Thymus (tissue), 2 donors: ENCODE data around the gene C19orf44. TPM values are rescaled to one million over a fixed set of nuclear protein-coding genes. Genes with fewer than 3 reads are reported as not detected.

ENCODE experiments used
- polyA plus RNA-seq: library from polyadenylated mRNA; stranded (reverse); fragments of 200-250 nt; gene quantifications from one replicate; pipeline ENCODE4 v1.2.3, GENCODE V29; 2013
- total RNA-seq: library from RNA; stranded (reverse); fragments of 120-200 nt; gene quantifications from one replicate; pipeline ENCODE4 v1.2.4, GENCODE V29; 2013
- donor health status: healthy.

The C19orf44 gene
- total and polyA plus RNA-seq, 2 donors: 1.3 to 4.7 TPM

Other genes starting within 250 kb of the C19orf44 start
- 5.1 TPM for gene KLF2, start 171.6 kb upstream of the C19orf44 start, total RNA-seq
- gene KLF2, start 171.6 kb upstream of the C19orf44 start, polyA plus RNA-seq: 16.5 TPM
- gene EPS15L1, start 24.4 kb upstream of the C19orf44 start, total RNA-seq: 6.0 TPM
- 19.0 TPM for gene EPS15L1, start 24.4 kb upstream of the C19orf44 start, polyA plus RNA-seq
- gene CALR3, start 227 bp upstream of the C19orf44 start, total RNA-seq: 0.05 TPM
- 0.09 TPM for gene CALR3, start 227 bp upstream of the C19orf44 start, polyA plus RNA-seq
- 2.5 TPM for gene CHERP, start 46.0 kb downstream of the C19orf44 start, total RNA-seq
- gene CHERP, start 46.0 kb downstream of the C19orf44 start, polyA plus RNA-seq: 25.4 TPM
- 13.1 TPM for gene SLC35E1, start 76.0 kb downstream of the C19orf44 start, total RNA-seq
- 31.3 TPM for gene SLC35E1, start 76.0 kb downstream of the C19orf44 start, polyA plus RNA-seq
- gene MED26, start 131.8 kb downstream of the C19orf44 start, total RNA-seq: 6.2 TPM
- 8.1 TPM for gene MED26, start 131.8 kb downstream of the C19orf44 start, polyA plus RNA-seq
- gene SMIM7, start 163.8 kb downstream of the C19orf44 start, total RNA-seq: 79.0 TPM
- 100 TPM for gene SMIM7, start 163.8 kb downstream of the C19orf44 start, polyA plus RNA-seq
- 1.4 TPM for gene TMEM38A, start 164.7 kb downstream of the C19orf44 start, total RNA-seq
- gene TMEM38A, start 164.7 kb downstream of the C19orf44 start, polyA plus RNA-seq: 3.2 TPM
- 0.57 TPM for gene NWD1, start 223.5 kb downstream of the C19orf44 start, total RNA-seq
- 0.98 TPM for gene NWD1, start 223.5 kb downstream of the C19orf44 start, polyA plus RNA-seq